PC-9 (cell line): ENCODE data around the gene EBNA1BP2. TPM values are rescaled to one million over a fixed set of nuclear protein-coding genes. Genes with fewer than 3 reads are reported as not detected.
"Not testable (repeated sequence)": the region's sequence is repeated elsewhere in the genome, so short reads cannot be mapped to it uniquely, and the experiment has no call there.

Source experiments
- BruUV-seq: library from RNA; stranded (reverse); fragments of 400-500 nt; replicated peaks from 2 replicates; lab custom pipeline; 2021; lab: Mats Ljungman, UMichigan
- CTCF ChIA-PET: fragments of 300-600 bp; sonication (Branson Sonifier 250); formaldehyde crosslinking; loops from one replicate; lab custom pipeline; 2022; ENCODE audit warnings: antibody characterized with exemption; lab: Charles Lee
- POLR2A ChIA-PET: fragments of 300-600 bp; sonication (Branson Sonifier 250); formaldehyde crosslinking; loops from one replicate; lab custom pipeline; 2022; ENCODE audit warnings: antibody characterized with exemption; ENCODE audit not compliant: unreplicated experiment; lab: Charles Lee
- DNase-seq, 2 experiments: peaks; one replicate each; pipeline versions ENCODE4 v3.0.0 to v3.0.0-alpha.2; 2015 to 2022; ENCODE audit warnings: mixed read lengths in 1 of 2
- H2AFZ ChIP-seq: fragments of 200-600 bp; sonication (generic); 2 replicates; pipeline ENCODE4 v1.8.1; 2017; ENCODE audit warnings: antibody characterized with exemption
- H3F3A ChIP-seq: fragments of 200-600 bp; sonication (generic); 2 replicates; pipeline ENCODE4 v1.8.1; 2017; ENCODE audit warnings: antibody characterized with exemption, mild to moderate bottlenecking, low read depth; ENCODE audit not compliant: insufficient read depth
- H3K27ac ChIP-seq: fragments of 200-600 bp; sonication (generic); 2 replicates; pipeline ENCODE4 v1.6.1; 2016; ENCODE audit warnings: mixed run types
- H3K27me3 ChIP-seq: fragments of 200-600 bp; sonication (generic); 2 replicates; pipeline ENCODE4 v1.6.1; 2016; ENCODE audit warnings: low read depth, mixed run types; ENCODE audit not compliant: insufficient read depth
- H3K36me3 ChIP-seq: fragments of 200-600 bp; sonication (generic); 2 replicates; pipeline ENCODE4 v1.6.1; 2016; ENCODE audit warnings: low read depth, mixed run types
- H3K4me1 ChIP-seq: fragments of 200-600 bp; sonication (generic); replicated peaks from 2 replicates; pipeline ENCODE4 v1.6.1; 2016; ENCODE audit warnings: mixed run types; ENCODE audit not compliant: insufficient read depth
- H3K4me2 ChIP-seq: fragments of 200-600 bp; sonication (generic); 2 replicates; pipeline ENCODE4 v1.6.1; 2017; ENCODE audit warnings: mixed run types
- H3K4me3 ChIP-seq: fragments of 200-600 bp; sonication (generic); 2 replicates; pipeline ENCODE4 v1.6.1; 2016; ENCODE audit warnings: mixed run types
- H3K79me2 ChIP-seq: fragments of 200-600 bp; sonication (generic); 2 replicates; pipeline ENCODE4 v1.6.1; 2017; ENCODE audit warnings: low read depth, mixed run types
- H3K9me2 ChIP-seq: fragments of 200-600 bp; sonication (generic); 2 replicates; pipeline ENCODE4 v1.8.1; 2017; ENCODE audit warnings: mild to moderate bottlenecking; ENCODE audit not compliant: insufficient read depth
- H3K9me3 ChIP-seq: fragments of 200-600 bp; sonication (generic); 2 replicates; pipeline ENCODE4 v1.8.1; 2016; ENCODE audit warnings: low read depth; ENCODE audit not compliant: insufficient read depth
- H4K20me1 ChIP-seq: fragments of 200-600 bp; sonication (generic); 2 replicates; pipeline ENCODE4 v1.8.1; 2017; ENCODE audit not compliant: insufficient read depth
- EZH2 ChIP-seq: fragments of 200-600 bp; sonication (generic); IDR thresholded peaks from 2 replicates; pipeline ENCODE4 v1.8.0; 2017; ENCODE audit warnings: antibody characterized with exemption, low read depth
- intact Hi-C: fragments of 100-400 bp; cut with micrococcal nuclease; formaldehyde crosslinking; loops from one replicate; pipeline ENCODE4 v1.10.0; 2022; ENCODE audit not compliant: unreplicated experiment
- total RNA-seq: library from RNA; stranded (reverse); gene quantifications from 2 replicates; pipeline ENCODE4 v1.2.3, GENCODE V29; 2021
- TF ChIP-seq, protein P1 (sequence below): fragments of 200-600 bp; sonication (generic); conservative IDR thresholded peaks from 2 replicates; pipeline ENCODE4 v1.6.1; 2017; ENCODE audit warnings: mixed run types, antibody characterized with exemption, mild to moderate bottlenecking, moderate library complexity

Gene EBNA1BP2
- total RNA-seq, 1 experiment from 2014 or later = 153 TPM

DNA sequence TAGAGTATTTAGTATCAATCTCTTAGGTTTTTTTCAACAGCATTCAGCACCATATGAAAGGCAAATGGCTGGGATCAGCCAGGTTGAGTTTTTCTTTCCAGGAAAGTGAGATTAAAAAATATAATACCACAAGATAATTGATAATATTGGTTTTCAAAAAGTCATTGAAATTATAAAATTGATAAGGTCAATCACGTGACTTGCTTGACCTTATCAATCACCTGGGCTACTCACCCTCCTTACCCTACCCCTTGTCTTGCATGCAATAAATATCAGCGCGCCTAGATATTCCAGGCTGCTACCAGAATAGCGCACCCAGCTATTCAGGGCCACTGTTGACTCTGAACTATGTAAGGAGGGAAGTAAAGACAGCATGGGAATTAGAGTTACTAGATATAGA, 31.5 kb downstream of the EBNA1BP2 start:
- no peak overlapping the region for H3K4me3 ChIP-seq
- no peak overlapping the region for H2AFZ ChIP-seq
- H3K79me2 ChIP-seq = no peaks in the 10 kb centered on the region
- H3K9me2 ChIP-seq = no peaks in the 10 kb centered on the region
- no peaks in the 10 kb centered on the region for H3K27me3 ChIP-seq
- ChIA-PET POLR2A (no interaction called here), CTCF (no interaction called here)
- no TSS peak for BruUV-seq
- H3K4me2 ChIP-seq = no peak overlapping the region
- no peak overlapping the region for H3K27ac ChIP-seq
- H4K20me1 ChIP-seq = no peaks in the 10 kb centered on the region
- intact Hi-C loops = no loop called here
- peaks cover 15% of the 10 kb centered on the region for H3K4me1 ChIP-seq
- no peaks in the 10 kb centered on the region for H3K36me3 ChIP-seq
- H3F3A ChIP-seq = 0 out of 2 replicates have a peak, but pooled peaks cover 7% of the 10 kb centered on the region
- no peak for TF ChIP-seq EZH2
- TF ChIP-seq, protein P1, sequence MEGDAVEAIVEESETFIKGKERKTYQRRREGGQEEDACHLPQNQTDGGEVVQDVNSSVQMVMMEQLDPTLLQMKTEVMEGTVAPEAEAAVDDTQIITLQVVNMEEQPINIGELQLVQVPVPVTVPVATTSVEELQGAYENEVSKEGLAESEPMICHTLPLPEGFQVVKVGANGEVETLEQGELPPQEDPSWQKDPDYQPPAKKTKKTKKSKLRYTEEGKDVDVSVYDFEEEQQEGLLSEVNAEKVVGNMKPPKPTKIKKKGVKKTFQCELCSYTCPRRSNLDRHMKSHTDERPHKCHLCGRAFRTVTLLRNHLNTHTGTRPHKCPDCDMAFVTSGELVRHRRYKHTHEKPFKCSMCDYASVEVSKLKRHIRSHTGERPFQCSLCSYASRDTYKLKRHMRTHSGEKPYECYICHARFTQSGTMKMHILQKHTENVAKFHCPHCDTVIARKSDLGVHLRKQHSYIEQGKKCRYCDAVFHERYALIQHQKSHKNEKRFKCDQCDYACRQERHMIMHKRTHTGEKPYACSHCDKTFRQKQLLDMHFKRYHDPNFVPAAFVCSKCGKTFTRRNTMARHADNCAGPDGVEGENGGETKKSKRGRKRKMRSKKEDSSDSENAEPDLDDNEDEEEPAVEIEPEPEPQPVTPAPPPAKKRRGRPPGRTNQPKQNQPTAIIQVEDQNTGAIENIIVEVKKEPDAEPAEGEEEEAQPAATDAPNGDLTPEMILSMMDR = no peak
- DNase-seq = no peak
- no peaks in the 10 kb centered on the region for H3K9me3 ChIP-seq

DNA sequence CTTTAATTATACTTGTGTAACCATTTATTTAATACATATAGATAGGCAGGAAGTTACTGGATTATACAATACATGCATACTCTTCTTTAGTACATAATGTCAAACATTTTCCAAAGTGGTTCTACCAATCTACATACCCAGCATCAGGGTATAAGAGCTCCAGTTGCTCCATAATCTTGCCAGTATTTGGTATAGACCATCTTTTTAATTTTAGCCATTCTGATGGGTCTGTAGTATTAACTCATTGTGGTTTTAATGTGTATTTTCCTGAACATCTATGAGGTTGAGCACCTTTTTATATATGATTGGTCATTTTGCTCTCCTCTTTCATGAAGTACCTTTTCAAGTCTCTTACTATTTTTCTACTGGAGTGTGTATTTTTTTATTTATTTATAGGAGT, 32.1 kb downstream of the EBNA1BP2 start:
- peaks cover 21% of the 10 kb centered on the region for H3K4me1 ChIP-seq
- H3K9me3 ChIP-seq = no peaks in the 10 kb centered on the region
- no peaks in the 10 kb centered on the region for H3K9me2 ChIP-seq
- DNase-seq = no peak
- no peak overlapping the region for H3K27ac ChIP-seq
- H3K27me3 ChIP-seq = no peaks in the 10 kb centered on the region
- H3K79me2 ChIP-seq = no peaks in the 10 kb centered on the region
- H3K36me3 ChIP-seq = no peaks in the 10 kb centered on the region
- no TSS peak for BruUV-seq
- ChIA-PET CTCF (no interaction called here), POLR2A (no interaction called here)
- TF ChIP-seq EZH2 = no peak
- TF ChIP-seq, protein P1 = no peak
- intact Hi-C loops = no loop called here
- 0 out of 2 replicates have a peak, but pooled peaks cover 7% of the 10 kb centered on the region for H3F3A ChIP-seq
- no peaks in the 10 kb centered on the region for H4K20me1 ChIP-seq
- no peak overlapping the region for H2AFZ ChIP-seq
- no peak overlapping the region for H3K4me3 ChIP-seq
- H3K4me2 ChIP-seq = no peak overlapping the region

DNA sequence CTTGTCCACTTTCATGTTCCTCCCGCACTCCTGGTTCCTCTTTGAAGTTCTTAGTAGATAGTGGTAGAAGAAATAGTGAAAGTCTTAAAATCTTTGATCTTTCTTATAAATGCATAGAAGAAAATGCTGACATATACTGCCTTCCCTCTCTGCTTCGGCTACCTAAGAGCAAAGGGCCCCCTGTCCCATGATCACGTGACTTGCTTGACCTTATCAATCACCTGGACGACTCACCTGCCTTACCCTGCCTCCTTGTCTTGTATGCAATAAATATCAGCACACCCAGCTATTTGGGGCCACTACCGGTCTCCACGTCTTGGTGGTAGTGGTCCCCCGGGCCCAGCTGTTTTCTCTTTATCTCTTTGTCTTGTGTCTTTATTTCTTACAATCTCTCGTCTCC, 32.8 kb downstream of the EBNA1BP2 start:
- H3K27ac ChIP-seq, H3K36me3 ChIP-seq, CTCF ChIA-PET, H3K9me3 ChIP-seq, POLR2A ChIA-PET, H3K27me3 ChIP-seq, BruUV-seq, H3K4me2 ChIP-seq, DNase-seq, intact Hi-C loops, H4K20me1 ChIP-seq, H2AFZ ChIP-seq, H3K4me3 ChIP-seq, H3K9me2 ChIP-seq, H3F3A ChIP-seq, H3K79me2 ChIP-seq: not testable (repeated sequence)
- peaks cover 23% of the 10 kb centered on the region for H3K4me1 ChIP-seq

DNA sequence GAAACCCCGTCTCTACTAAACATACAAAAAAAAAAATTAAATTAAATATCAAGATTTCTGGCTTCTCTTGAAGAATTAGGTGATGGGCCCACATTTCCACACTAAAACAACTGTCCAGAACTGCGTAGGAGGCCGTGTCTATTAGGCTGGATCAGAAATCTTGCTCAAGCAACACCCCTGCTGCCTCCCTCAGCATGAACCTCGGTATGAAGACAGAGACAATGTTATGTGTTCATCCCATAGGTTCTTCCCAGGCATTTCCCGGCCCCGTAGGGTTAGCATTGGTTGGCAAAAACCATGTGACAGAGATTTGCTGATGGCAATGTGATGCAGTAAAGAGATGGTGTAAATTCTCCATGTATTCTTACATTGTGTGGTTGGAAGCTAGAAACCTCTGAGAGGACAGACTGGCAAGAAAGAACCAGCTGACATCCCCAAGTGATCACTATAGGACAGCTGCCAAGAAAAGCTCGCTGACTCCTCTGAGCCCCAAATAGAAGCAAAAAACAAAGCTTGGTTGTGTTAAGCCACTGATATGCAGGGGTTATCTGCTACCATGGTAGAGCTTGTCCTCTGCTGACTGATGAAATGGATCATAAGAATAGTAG, 34.5 kb downstream of the EBNA1BP2 start:
- POLR2A ChIA-PET = interaction anchor here (0.6 kb wide), 1 partner anchor 1670 kb away, joined by 3 read pairs; no protein-coding TSS in a partner anchor
- no peak for TF ChIP-seq EZH2
- TF ChIP-seq, protein P1 = no peak
- CTCF ChIA-PET = no interaction called here

More for the DNA sequence above, 34.5 kb downstream of the EBNA1BP2 start:
- DNase-seq = no peak
- Histone ChIP-seq H3K4me1 (peaks cover 23% of the 10 kb centered on the region), H3F3A (0 out of 2 replicates have a peak, but pooled peaks cover 7% of the 10 kb centered on the region), H3K36me3 (no peaks in the 10 kb centered on the region), H4K20me1 (no peaks in the 10 kb centered on the region), H3K27me3 (no peaks in the 10 kb centered on the region), H3K9me2 (no peaks in the 10 kb centered on the region), H3K79me2 (no peaks in the 10 kb centered on the region), H3K27ac (no peak overlapping the region), H3K9me3 (no peaks in the 10 kb centered on the region), H3K4me2 (no peak overlapping the region), H3K4me3 (no peak overlapping the region), H2AFZ (peak overlapping the region; percentile 30; the same call in 1 of the 2 replicates)
- no TSS peak for BruUV-seq
- intact Hi-C loops = no loop called here
